HL-60 (cell line): ENCODE data around the gene EPC1.
A peak's percentile ranks its signal among the peaks of the same experiment; 100 is the strongest.
"Not testable (repeated sequence)": the region's sequence is repeated elsewhere in the genome, so short reads cannot be mapped to it uniquely, and the experiment has no call there.

Source experiments
- DNase-seq, 2 experiments: peaks; one replicate each; pipeline ENCODE4 v3.0.0-alpha.2; 2010 to 2020; ENCODE audit warnings: low read depth in 1 of 2, low spot score in 1 of 2
- H3K27ac ChIP-seq: fragments of 250-450 bp; sonication (Bioruptor Pico); replicated peaks from 2 replicates; pipeline ENCODE4 v1.5.1; 2020; ENCODE audit warnings: mild to moderate bottlenecking, moderate library complexity
- H3K27me3 ChIP-seq: fragments of 250-450 bp; sonication (Bioruptor Pico); 2 replicates; pipeline ENCODE4 v1.5.1; 2021; ENCODE audit warnings: mild to moderate bottlenecking, moderate library complexity; ENCODE audit not compliant: insufficient read depth, poor library complexity, severe bottlenecking
- H3K4me3 ChIP-seq: replicated peaks from 2 replicates; pipeline ENCODE4 v1.5.1; 2011; ENCODE audit warnings: mild to moderate bottlenecking, control low read depth, low read length; ENCODE audit not compliant: insufficient read depth
- CTCF ChIP-seq: IDR thresholded peaks from one replicate; pipeline ENCODE4 v1.5.1; 2011; ENCODE audit warnings: low read length, control low read depth, inconsistent platforms; ENCODE audit not compliant: insufficient read depth
- GABPA ChIP-seq: IDR thresholded peaks from 2 replicates; pipeline ENCODE4 v1.6.1; 2012; ENCODE audit warnings: low read depth
- POLR2AphosphoS5 ChIP-seq: IDR thresholded peaks from 2 replicates; pipeline ENCODE4 v1.6.1; 2012; ENCODE audit warnings: low read depth
- REST ChIP-seq: IDR thresholded peaks from 2 replicates; pipeline ENCODE4 v1.6.1; 2012; ENCODE audit warnings: low read depth; ENCODE audit not compliant: insufficient replicate concordance
- SPI1 ChIP-seq: IDR thresholded peaks from 2 replicates; pipeline ENCODE4 v1.6.1; 2012; ENCODE audit warnings: low read depth, mild to moderate bottlenecking, borderline replicate concordance
- long read RNA-seq: library from polyadenylated mRNA; unstranded; transcript quantifications from one replicate; pipeline ENCODE4 v2.0.0, GENCODE V29; 2020

EPC1 gene
- long read RNA-seq, full-length matches to known transcripts = 5 of 18 reads
- long read RNA-seq, partial matches to known transcripts = 7 of 18 reads
- long read RNA-seq, other reads (novel, unspliced or antisense) = 6 of 18 reads

- Histone ChIP-seq H3K27me3 (no peaks in the 10 kb centered on the region), H3K4me3 (peak within 1 kb of the TSS; percentile 74), H3K27ac (peak within 1 kb of the TSS; percentile 99)
- DNase-seq = peak; percentile 72 to 81
- TF ChIP-seq POLR2AphosphoS5 = peak; percentile 83
- peak; percentile 68 for TF ChIP-seq REST
- TF ChIP-seq SPI1 = no peak
Observed at GRCh38 chr10:32346551-32347362, at the start of gene EPC1. TSS of gene EPC1 (minus strand) at chr10:32347158. CDS start at chr10:32346915, 243 bp downstream.

- Histone ChIP-seq H3K27me3 (no peaks in the 10 kb centered on the region), H3K27ac (no peak overlapping the region), H3K4me3 (no peak overlapping the region)
- TF ChIP-seq SPI1 = no peak
- no peak for TF ChIP-seq GABPA
- TF ChIP-seq POLR2AphosphoS5 = no peak
- TF ChIP-seq REST = no peak
- no peak for TF ChIP-seq CTCF
- DNase-seq = no peak
Observed at GRCh38 chr10:32393911-32394310, 47.0 kb upstream of the EPC1 start.

GRCh38 chr10:32392284-32392683 is 45.3 kb upstream of the EPC1 start:
- DNase-seq, H3K27ac ChIP-seq, H3K4me3 ChIP-seq, H3K27me3 ChIP-seq: not testable (repeated sequence)

- Histone ChIP-seq H3K4me3 (no peak overlapping the region), H3K27ac (no peak overlapping the region), H3K27me3 (no peaks in the 10 kb centered on the region)
- no peak for DNase-seq
- TF ChIP-seq GABPA (no peak), SPI1 (no peak), REST (no peak), POLR2AphosphoS5 (no peak), CTCF (no peak)
Observed at GRCh38 chr10:32390193-32390592, 43.2 kb upstream of the EPC1 start.
